ENCODE measurements around the gene SLC5A6.

DNA sequence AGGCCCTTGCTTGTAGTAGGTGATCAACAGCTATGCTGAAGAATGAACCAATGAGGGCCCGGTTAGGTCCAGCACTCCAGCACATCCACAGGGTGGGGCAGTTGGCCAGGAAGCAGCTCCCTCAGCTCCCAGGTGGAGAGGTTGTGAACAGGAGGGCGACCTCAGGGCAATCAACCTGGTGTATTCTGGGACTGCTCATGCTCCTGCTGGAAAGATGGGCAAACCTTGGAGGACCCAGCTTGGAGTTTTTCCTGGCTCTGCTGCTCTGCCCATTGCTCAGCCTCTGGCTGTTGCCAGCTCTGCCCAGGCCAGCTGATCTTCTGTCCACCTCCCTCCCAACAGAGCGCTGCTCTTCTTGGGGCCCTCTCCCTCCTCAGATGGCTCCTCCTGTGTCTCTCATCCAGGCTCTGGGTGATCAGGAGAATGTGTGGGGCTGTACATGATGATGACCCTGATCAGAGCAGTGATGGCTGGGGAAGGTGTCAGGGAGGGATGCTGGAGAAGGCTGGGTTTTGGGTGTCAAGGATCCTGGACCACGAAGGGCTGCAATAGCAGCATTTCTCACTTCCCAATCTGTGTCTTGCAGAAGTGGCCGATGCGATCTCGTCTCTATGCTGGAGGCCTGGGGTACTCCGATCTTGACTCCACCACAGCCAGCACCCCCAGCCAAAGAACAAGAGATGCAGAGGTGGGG, 59.8 kb downstream of the SLC5A6 start:
- TF ChIP-seq YY1 (IDR thresholded peaks at IDR 0.05; ENCODE audit: low read depth) (no peak), NFIC (IDR thresholded peaks at IDR 0.05) (no peak), TCF12 (IDR thresholded peaks at IDR 0.05; ENCODE audit: low read depth) (no peak), EP300 (IDR thresholded peaks at IDR 0.05; ENCODE audit: borderline replicate concordance) (no peak)
- TF ChIP-seq, protein P1, sequence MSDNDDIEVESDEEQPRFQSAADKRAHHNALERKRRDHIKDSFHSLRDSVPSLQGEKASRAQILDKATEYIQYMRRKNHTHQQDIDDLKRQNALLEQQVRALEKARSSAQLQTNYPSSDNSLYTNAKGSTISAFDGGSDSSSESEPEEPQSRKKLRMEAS (IDR thresholded peaks at IDR 0.05): no peak

Measured in Ishikawa (cell line).